ENCODE results near the gene EXOC4.
A peak's percentile ranks its signal among the peaks of the same experiment; 100 is the strongest.
"Not testable (repeated sequence)": the region's sequence is repeated elsewhere in the genome, so short reads cannot be mapped to it uniquely, and the experiment has no call there.

Gene EXOC4

GRCh38 chr7:133268355-133268754 lies 15.5 kb downstream of the EXOC4 start:
- no peak for DNase-seq
- Histone ChIP-seq H3K4me3 (ENCODE audit: low read depth, low read length) (no peak overlapping the region), H3K36me3 (no peaks in the 10 kb centered on the region), H3K27me3 (ENCODE audit: insufficient read depth, low read depth, severe bottlenecking) (no peaks in the 10 kb centered on the region), H3K9me3 (ENCODE audit: severe bottlenecking) (no peaks in the 10 kb centered on the region), H3K27ac (no peak overlapping the region)
- TF ChIP-seq CTCF (IDR thresholded peaks at IDR 0.05; ENCODE audit: low read depth, low read length) = no peak

- Histone ChIP-seq H3K27ac (no peak overlapping the region), H3K4me3 (ENCODE audit: low read depth, low read length) (no peak overlapping the region), H3K27me3 (ENCODE audit: insufficient read depth, low read depth, severe bottlenecking) (no peaks in the 10 kb centered on the region), H3K36me3 (peaks cover 10% of the 10 kb centered on the region), H3K9me3 (ENCODE audit: severe bottlenecking) (no peaks in the 10 kb centered on the region)
- TF ChIP-seq CTCF (IDR thresholded peaks at IDR 0.05; ENCODE audit: low read depth, low read length) = no peak
- no peak for DNase-seq
Measured at GRCh38 chr7:133272336-133272735, 19.5 kb downstream of the EXOC4 start.

- no peak for TF ChIP-seq CTCF (IDR thresholded peaks at IDR 0.05; ENCODE audit: low read depth, low read length)
Measured at GRCh38 chr7:133273227-133273626, 20.3 kb downstream of the EXOC4 start.

GRCh38 chr7:133274265-133274664 lies 21.4 kb downstream of the EXOC4 start:
- no peak for TF ChIP-seq CTCF (IDR thresholded peaks at IDR 0.05; ENCODE audit: low read depth, low read length)
- Histone ChIP-seq H3K27ac (no peak overlapping the region), H3K9me3 (ENCODE audit: severe bottlenecking) (no peaks in the 10 kb centered on the region), H3K4me3 (ENCODE audit: low read depth, low read length) (no peak overlapping the region), H3K27me3 (ENCODE audit: insufficient read depth, low read depth, severe bottlenecking) (no peaks in the 10 kb centered on the region), H3K36me3 (peaks cover 21% of the 10 kb centered on the region)
- no peak for DNase-seq

More at GRCh38 chr7:133273227-133273626, 20.3 kb downstream of the EXOC4 start:
- H3K9me3 ChIP-seq (ENCODE audit: severe bottlenecking) = no peaks in the 10 kb centered on the region
- no peaks in the 10 kb centered on the region for H3K27me3 ChIP-seq (ENCODE audit: insufficient read depth, low read depth, severe bottlenecking)
- H3K4me3 ChIP-seq (ENCODE audit: low read depth, low read length) = no peak overlapping the region
- H3K27ac ChIP-seq = no peak overlapping the region
- no peak for DNase-seq
- H3K36me3 ChIP-seq = peaks cover 15% of the 10 kb centered on the region

GRCh38 chr7:133275008-133275407 lies 22.1 kb downstream of the EXOC4 start:
- TF ChIP-seq CTCF (IDR thresholded peaks at IDR 0.05; ENCODE audit: low read depth, low read length) = peak; percentile 31; the same call in 1 of the 2 replicates
- Histone ChIP-seq H3K4me3 (ENCODE audit: low read depth, low read length) (no peak overlapping the region), H3K9me3 (ENCODE audit: severe bottlenecking) (no peaks in the 10 kb centered on the region), H3K27ac (no peak overlapping the region), H3K36me3 (peaks cover 25% of the 10 kb centered on the region), H3K27me3 (ENCODE audit: insufficient read depth, low read depth, severe bottlenecking) (no peaks in the 10 kb centered on the region)
- no peak for DNase-seq

- H3K36me3 ChIP-seq = peaks cover 25% of the 10 kb centered on the region
- no peak for TF ChIP-seq CTCF (IDR thresholded peaks at IDR 0.05; ENCODE audit: low read depth, low read length)
- no peak overlapping the region for H3K4me3 ChIP-seq (ENCODE audit: low read depth, low read length)
- DNase-seq = no peak
- no peaks in the 10 kb centered on the region for H3K9me3 ChIP-seq (ENCODE audit: severe bottlenecking)
- H3K27me3 ChIP-seq (ENCODE audit: insufficient read depth, low read depth, severe bottlenecking) = no peaks in the 10 kb centered on the region
- H3K27ac ChIP-seq = no peak overlapping the region
Measured at GRCh38 chr7:133275446-133276095, 22.7 kb downstream of the EXOC4 start.

GRCh38 chr7:133278975-133279374 lies 26.1 kb downstream of the EXOC4 start:
- not testable (repeated sequence) for DNase-seq; H3K27ac ChIP-seq; H3K9me3 ChIP-seq (ENCODE audit: severe bottlenecking); H3K4me3 ChIP-seq (ENCODE audit: low read depth, low read length); H3K27me3 ChIP-seq (ENCODE audit: insufficient read depth, low read depth, severe bottlenecking)
- H3K36me3 ChIP-seq = peaks cover 25% of the 10 kb centered on the region

Measured in WERI-Rb-1 (cell line).